ENCODE results near the gene GAPDHS. TPM values are rescaled to one million over a fixed set of nuclear protein-coding genes. Genes with fewer than 3 reads are reported as not detected.

The GAPDHS gene
- total RNA-seq, 1 experiment from 2014 or later, result not detected

DNA sequence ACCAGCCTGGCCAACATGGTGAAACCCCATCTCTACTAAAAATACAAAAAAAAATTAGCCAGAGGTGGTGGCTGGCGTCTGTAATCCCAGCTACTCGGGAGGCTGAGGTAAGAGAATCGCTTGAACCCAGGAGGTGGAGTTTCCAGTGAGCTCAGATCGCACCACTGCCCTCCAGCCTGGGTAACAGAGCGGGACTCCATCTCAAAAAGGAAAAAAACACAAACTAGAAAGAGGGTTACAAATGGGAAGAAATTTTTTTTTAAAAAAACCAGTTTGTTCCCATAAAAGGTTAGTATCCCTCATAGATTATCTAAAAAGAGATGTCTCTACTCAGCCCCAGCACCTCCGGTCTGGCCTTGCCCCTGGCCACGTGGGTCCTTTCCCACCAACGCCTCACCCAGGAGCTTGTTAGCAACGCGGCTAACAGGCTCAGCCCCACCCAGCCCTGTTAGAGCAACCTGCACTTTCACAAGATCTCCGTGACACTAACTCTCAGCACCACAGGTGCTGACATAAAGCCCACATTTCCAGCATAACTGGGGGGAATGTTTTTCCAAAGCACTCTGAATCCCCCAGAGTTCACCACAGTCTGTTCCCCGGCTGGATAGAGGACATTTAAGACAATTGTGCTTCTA is 24.1 kb upstream of the GAPDHS start:
- in situ Hi-C loops (cut with HindIII; ENCODE audit: low sequenced_read_pairs), result no loop called here
- no peak for DNase-seq (ENCODE audit: low spot score)

GRCh38 chr19:35509861-35510625 is 23.2 kb upstream of the GAPDHS start:
- in situ Hi-C loops (cut with HindIII; ENCODE audit: low sequenced_read_pairs), result no loop called here
- DNase-seq (ENCODE audit: low spot score), result peak; percentile 59

- DNase-seq (ENCODE audit: low spot score), result no peak
- in situ Hi-C loops (cut with HindIII; ENCODE audit: low sequenced_read_pairs), result no loop called here
Measured at GRCh38 chr19:35510626-35510964, 22.7 kb upstream of the GAPDHS start.

DNA sequence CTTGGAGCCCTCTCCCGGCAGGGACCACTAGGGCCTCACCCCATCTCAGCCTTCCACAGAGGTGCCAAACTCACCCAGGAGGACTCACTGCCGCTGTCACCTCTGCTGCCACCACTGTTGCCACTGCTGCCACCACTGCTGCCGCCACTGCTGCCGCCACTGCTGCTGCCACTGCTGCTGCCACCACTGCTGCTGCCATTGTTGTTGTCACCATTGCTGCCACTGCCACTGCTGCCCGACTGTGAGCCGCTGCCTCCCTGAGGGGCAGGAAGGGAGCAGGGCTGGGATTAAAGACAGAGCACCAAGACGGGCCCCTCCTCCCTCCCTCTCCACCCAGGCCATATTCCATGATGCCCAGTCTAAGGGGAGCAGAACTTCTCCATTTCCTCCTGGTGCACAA is 21.9 kb upstream of the GAPDHS start:
- in situ Hi-C loops (cut with HindIII; ENCODE audit: low sequenced_read_pairs), result no loop called here
- DNase-seq (ENCODE audit: low spot score), result no peak

GRCh38 chr19:35512831-35513627 is 20.2 kb upstream of the GAPDHS start:
- no peak for DNase-seq (ENCODE audit: low spot score)
- in situ Hi-C loops (cut with HindIII; ENCODE audit: low sequenced_read_pairs), result no loop called here

GRCh38 chr19:35513628-35514281 is 19.5 kb upstream of the GAPDHS start, which contains the start of gene DMKN:
Gene DMKN, minus strand, starts transcription at chr19:35513649. Its CDS starts 174 bp downstream, at chr19:35513475.
- DNase-seq (ENCODE audit: low spot score), result no peak
- in situ Hi-C loops (cut with HindIII; ENCODE audit: low sequenced_read_pairs), result no loop called here

GRCh38 chr19:35514282-35514809 is 18.9 kb upstream of the GAPDHS start:
- DNase-seq (ENCODE audit: low spot score), result no peak
- in situ Hi-C loops (cut with HindIII; ENCODE audit: low sequenced_read_pairs), result no loop called here

- no peak for DNase-seq (ENCODE audit: low spot score)
- in situ Hi-C loops (cut with HindIII; ENCODE audit: low sequenced_read_pairs), result no loop called here
Measured at GRCh38 chr19:35516310-35516709, 16.9 kb upstream of the GAPDHS start.

DNA sequence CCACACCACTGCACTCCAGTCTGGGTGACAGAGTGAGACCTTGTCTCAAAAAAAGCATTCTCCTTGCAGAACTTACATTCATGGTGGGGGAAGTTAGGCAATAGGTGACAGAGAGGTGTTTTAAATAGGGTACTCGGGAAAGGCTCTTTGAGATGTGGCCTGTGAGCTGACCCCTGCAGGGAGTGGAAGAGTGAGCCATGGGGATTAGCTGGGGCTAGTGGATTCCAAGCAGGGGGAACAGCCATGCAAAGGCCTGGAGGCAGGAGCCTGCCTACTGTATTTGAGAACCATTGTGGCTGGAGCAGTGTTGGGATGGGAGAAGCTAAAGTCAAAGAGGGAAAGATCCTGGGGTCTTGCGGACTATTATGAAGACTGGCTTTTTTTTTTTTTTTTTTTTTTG is 15.9 kb upstream of the GAPDHS start:
- in situ Hi-C loops (cut with HindIII; ENCODE audit: low sequenced_read_pairs), result no loop called here
- DNase-seq (ENCODE audit: low spot score), result no peak

DNA sequence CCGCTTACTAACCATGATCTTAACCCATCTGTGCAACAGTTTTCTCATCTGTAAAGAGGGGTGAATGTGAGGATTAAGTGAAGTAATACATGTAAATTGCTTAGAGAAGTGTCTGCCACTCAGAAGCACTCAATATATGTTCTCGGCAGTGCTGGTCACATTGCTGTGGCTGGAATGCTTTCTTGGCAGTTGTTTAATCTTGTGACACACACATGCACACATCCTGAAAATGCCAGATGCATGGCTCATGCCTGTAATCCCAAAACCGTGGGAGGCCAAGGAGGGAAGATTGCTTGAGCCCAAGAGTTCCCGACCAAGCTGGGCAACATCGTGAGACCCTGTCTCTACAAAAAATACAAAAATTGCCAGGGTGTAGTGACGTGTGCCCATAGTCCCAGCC is 14.9 kb upstream of the GAPDHS start:
- in situ Hi-C loops (cut with HindIII; ENCODE audit: low sequenced_read_pairs), result no loop called here
- no peak for DNase-seq (ENCODE audit: low spot score)

DNA sequence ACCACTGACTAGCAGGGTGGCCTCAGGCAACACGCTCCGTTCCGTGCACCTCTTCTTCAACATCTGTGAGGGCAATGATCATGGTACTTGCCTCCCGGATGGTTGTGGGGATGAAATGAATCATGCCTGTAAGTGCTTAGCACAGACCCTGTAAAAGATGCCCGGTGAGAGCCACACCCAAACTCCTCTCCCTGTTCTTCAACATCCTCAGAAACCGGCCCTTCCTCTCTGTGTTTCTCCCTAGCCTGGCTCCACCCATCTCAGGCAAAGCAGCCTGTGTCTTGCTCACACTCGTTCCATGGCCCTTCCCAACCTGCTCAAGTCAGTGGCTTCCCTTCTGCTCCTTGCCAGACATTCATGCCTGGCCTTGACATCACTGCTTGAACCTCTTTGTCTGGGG is 14.0 kb upstream of the GAPDHS start:
- in situ Hi-C loops (cut with HindIII; ENCODE audit: low sequenced_read_pairs), result no loop called here
- DNase-seq (ENCODE audit: low spot score), result no peak

DNA sequence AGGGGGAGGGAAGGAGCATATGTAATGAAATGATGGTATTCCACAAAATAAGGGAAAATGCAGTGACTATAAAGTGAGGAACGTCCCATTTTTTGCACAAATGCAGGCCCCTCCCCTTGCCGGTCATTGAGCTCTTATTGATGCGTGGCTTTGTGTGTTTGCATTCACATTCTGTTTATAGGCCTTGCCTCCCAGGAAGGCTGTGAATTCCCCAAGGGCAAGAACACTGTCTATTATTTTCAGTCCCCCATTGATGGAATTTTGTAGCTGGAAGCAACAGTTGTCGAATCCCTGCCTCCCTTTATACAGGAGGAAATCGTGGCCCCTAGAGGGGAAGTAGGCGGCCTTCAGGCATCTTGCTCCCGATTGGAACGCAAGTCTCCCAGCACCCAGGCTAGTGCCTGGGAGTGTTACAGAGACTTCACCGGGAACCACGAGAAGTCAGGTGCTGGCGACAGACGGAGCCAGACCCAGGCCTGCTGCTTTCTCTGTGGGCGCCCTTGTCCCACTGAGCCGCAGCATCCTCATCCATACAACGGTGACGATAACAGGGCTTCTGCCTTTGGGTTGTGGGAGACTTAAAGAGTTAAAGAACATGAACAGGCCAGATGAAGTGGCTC is 12.0 kb upstream of the GAPDHS start:
- no peak for DNase-seq (ENCODE audit: low spot score)
- in situ Hi-C loops (cut with HindIII; ENCODE audit: low sequenced_read_pairs), result no loop called here

GRCh38 chr19:35522745-35523327 is 10.4 kb upstream of the GAPDHS start:
- in situ Hi-C loops (cut with HindIII; ENCODE audit: low sequenced_read_pairs), result no loop called here

DNA sequence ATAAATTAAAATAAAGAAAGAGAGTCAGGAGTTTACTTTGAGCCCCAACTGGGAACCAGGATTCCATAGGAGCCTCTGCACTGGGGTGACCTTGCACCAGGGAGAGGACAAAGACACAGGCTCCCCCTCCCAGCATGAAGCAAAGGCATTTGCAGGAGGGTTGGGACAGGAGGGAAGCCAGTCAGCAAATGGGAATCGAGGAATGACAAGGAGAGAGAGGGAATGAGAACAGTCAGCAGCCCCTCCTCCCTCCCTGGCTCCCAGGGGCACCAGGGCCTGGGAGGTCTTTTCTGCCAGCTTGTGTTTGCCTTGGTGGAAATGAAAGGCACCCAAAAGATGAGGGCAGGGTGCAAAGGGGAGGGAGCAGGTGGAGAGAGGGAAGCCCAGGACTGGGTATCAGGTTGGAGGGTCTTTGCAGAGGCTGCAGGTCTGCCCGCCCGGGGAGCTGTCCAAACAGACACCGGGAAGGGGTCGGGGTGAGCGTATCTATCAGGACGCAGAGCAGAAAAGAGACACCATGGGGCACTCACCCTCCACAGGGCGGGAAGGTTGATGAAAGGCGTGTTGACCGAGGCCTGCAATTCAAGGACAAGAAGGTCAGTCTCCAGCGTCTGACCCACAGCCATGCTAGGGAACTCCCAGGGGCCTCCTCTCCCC is 8.9 kb upstream of the GAPDHS start:
- DNase-seq (ENCODE audit: low spot score), result no peak
- in situ Hi-C loops (cut with HindIII; ENCODE audit: low sequenced_read_pairs), result no loop called here

More at GRCh38 chr19:35522745-35523327, 10.4 kb upstream of the GAPDHS start:
- no peak for DNase-seq (ENCODE audit: low spot score)

DNA sequence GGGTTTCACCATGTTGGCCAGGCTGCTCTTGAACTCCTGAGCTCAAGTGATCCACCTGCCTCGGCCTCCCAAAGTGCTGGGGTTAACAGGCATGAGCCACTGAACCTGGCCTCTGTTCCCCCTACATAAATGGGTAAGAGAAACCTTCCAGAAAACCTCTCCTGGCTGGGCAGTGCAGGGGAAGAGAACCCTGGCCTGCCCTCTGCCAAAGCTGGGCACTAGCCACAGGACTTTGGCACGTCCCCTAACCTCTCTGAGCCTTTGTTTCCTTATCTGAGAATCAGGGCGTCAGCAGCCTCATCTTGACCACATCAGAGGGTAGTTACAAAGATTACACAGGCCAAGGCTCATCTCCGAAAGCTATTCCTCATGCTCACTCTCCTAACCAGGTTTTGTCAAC is 7.4 kb upstream of the GAPDHS start:
- DNase-seq (ENCODE audit: low spot score), result no peak
- in situ Hi-C loops (cut with HindIII; ENCODE audit: low sequenced_read_pairs), result no loop called here

DNA sequence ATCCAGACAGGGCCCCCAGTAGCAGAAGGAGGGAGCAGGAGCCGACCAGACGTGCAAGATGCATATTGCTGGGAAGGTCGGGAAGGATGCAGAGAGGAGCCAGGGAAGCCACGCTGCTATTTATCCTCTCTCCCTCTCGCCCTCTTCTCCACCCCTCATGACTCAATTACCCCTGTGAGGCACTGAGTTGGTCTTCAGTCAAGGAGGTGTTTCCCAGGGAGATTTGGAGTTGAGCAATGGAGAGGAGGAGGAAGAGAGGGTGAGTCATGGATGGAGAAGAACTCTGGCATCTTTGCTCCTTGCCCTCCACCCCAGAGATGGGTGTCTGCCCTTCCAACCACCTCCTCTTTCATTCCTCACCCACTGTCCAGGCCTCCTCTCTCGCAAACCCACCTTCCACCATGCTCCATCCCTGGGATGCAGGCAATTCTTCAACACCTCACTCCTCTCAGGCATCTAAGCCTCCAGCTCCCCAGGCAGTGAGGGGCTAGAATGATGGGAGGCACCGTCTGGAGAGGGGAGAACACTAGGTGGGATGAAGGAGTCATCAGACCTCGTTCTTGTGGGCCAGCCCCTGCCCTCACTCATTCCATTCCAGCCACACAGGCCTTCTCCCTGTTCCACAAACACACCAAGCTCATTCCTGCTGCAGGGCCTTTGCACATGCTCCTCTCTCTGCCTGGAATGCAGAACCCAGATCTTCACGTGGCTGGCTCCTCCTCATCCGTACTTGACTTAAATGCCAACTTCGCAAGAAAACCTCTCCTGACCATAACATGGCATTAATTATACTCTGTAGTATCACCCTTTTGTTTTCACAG is 4.8 kb upstream of the GAPDHS start, which contains the start of gene SBSN:
TSS of gene SBSN (minus strand) at position 94 of the 821 bp plus-strand sequence. CDS start at position 64, 30 bp downstream.
- in situ Hi-C loops (cut with HindIII; ENCODE audit: low sequenced_read_pairs), result no loop called here

More for the DNA sequence above, 4.8 kb upstream of the GAPDHS start, which contains the start of gene SBSN:
- DNase-seq (ENCODE audit: low spot score), result no peak
